Cortex of kidney (tissue), 1 donor: ENCODE data around the gene RAPGEF1.
"Not testable (repeated sequence)": the region's sequence is repeated elsewhere in the genome, so short reads cannot be mapped to it uniquely, and the experiment has no call there.

Experiments used
- DNase-seq: peaks from one replicate; lab custom pipeline; 2025; lab: John Stamatoyannopoulos, UW

The RAPGEF1 gene

GRCh38 chr9:131739959-131740648, at the start of gene RAPGEF1:
TSS of gene RAPGEF1 (minus strand) at chr9:131740076. CDS start at chr9:131739830, 246 bp downstream.
- no peak for DNase-seq

- no peak for DNase-seq
These were observed 49.0 kb upstream of the RAPGEF1 start for GRCh38 chr9:131788851-131789250.

- no peak for DNase-seq
These were observed 48.0 kb upstream of the RAPGEF1 start for GRCh38 chr9:131787838-131788237.

- no peak for DNase-seq
These were observed 45.0 kb upstream of the RAPGEF1 start for GRCh38 chr9:131784748-131785501.

GRCh38 chr9:131781069-131781468, 41.2 kb upstream of the RAPGEF1 start:
- no peak for DNase-seq

GRCh38 chr9:131776473-131776872, 36.6 kb upstream of the RAPGEF1 start:
- no peak for DNase-seq

GRCh38 chr9:131776036-131776435, 36.2 kb upstream of the RAPGEF1 start:
- DNase-seq: no peak

GRCh38 chr9:131774636-131775035, 34.8 kb upstream of the RAPGEF1 start:
- no peak for DNase-seq

- DNase-seq: no peak
These were observed 34.1 kb upstream of the RAPGEF1 start for GRCh38 chr9:131773911-131774379.

GRCh38 chr9:131772940-131773339, 33.1 kb upstream of the RAPGEF1 start:
- DNase-seq: no peak

- no peak for DNase-seq
These were observed 31.8 kb upstream of the RAPGEF1 start for GRCh38 chr9:131771646-131772045.

GRCh38 chr9:131769361-131769760, 29.5 kb upstream of the RAPGEF1 start:
- DNase-seq: no peak

- no peak for DNase-seq
These were observed 24.7 kb upstream of the RAPGEF1 start for GRCh38 chr9:131764568-131764967.

GRCh38 chr9:131762356-131762932, 22.6 kb upstream of the RAPGEF1 start:
- no peak for DNase-seq

- no peak for DNase-seq
These were observed 19.3 kb upstream of the RAPGEF1 start for GRCh38 chr9:131759017-131759647.

GRCh38 chr9:131757549-131757948, 17.7 kb upstream of the RAPGEF1 start:
- no peak for DNase-seq

- no peak for DNase-seq
These were observed 15.8 kb upstream of the RAPGEF1 start for GRCh38 chr9:131755541-131756198.

- DNase-seq: no peak
These were observed 15.0 kb upstream of the RAPGEF1 start for GRCh38 chr9:131754846-131755245.

- DNase-seq: not testable (repeated sequence)
These were observed 13.9 kb upstream of the RAPGEF1 start for GRCh38 chr9:131753751-131754150.

- no peak for DNase-seq
These were observed 12.5 kb upstream of the RAPGEF1 start for GRCh38 chr9:131752231-131752884.

- DNase-seq: no peak
These were observed 8.6 kb upstream of the RAPGEF1 start for GRCh38 chr9:131748411-131748955.
